H4 (cell line): Measurements from ENCODE around the gene LRRC32. TPM values are rescaled to one million over a fixed set of nuclear protein-coding genes. Genes with fewer than 3 reads are reported as not detected.

ENCODE experiments used
- DNase-seq: peaks from one replicate; pipeline ENCODE4 v3.0.0-alpha.2; 2015; ENCODE audit warnings: low spot score
- total RNA-seq: library from RNA; depleted of rRNA; stranded (reverse); fragments of >200 nt; shearing (Covaris generic); gene quantifications from 2 replicates; pipeline ENCODE4 v1.2.3, GENCODE V29; 2014

The LRRC32 gene
- total RNA-seq, 1 experiment from 2014 or later, result 0.04 TPM

GRCh38 chr11:76680518-76681425 lies 10.2 kb upstream of the LRRC32 start:
- DNase-seq, result peak; percentile 57

GRCh38 chr11:76678321-76678720 lies 7.8 kb upstream of the LRRC32 start:
- no peak for DNase-seq

GRCh38 chr11:76677458-76677765 lies 6.9 kb upstream of the LRRC32 start:
- no peak for DNase-seq

- no peak for DNase-seq
These were observed 6.3 kb upstream of the LRRC32 start for GRCh38 chr11:76676636-76677457.

- no peak for DNase-seq
These were observed 4.2 kb upstream of the LRRC32 start for GRCh38 chr11:76674517-76675400.

- no peak for DNase-seq
These were observed 2.9 kb upstream of the LRRC32 start for GRCh38 chr11:76673176-76674142.

- no peak for DNase-seq
These were observed 2.1 kb upstream of the LRRC32 start for GRCh38 chr11:76672431-76673175.

- no peak for DNase-seq
These were observed 1.2 kb upstream of the LRRC32 start for GRCh38 chr11:76671626-76672309.

GRCh38 chr11:76671237-76671592 lies 668 bp upstream of the LRRC32 start:
- no peak for DNase-seq

- no peak for DNase-seq
These were observed 554 bp downstream of the LRRC32 start for GRCh38 chr11:76669901-76670484.

GRCh38 chr11:76668362-76669155 lies 2.0 kb downstream of the LRRC32 start:
- DNase-seq, result no peak

GRCh38 chr11:76667856-76668255 lies 2.7 kb downstream of the LRRC32 start:
- no peak for DNase-seq

GRCh38 chr11:76667271-76667818 lies 3.2 kb downstream of the LRRC32 start:
- no peak for DNase-seq

- DNase-seq, result no peak
These were observed 3.7 kb downstream of the LRRC32 start for GRCh38 chr11:76666830-76667229.

GRCh38 chr11:76666408-76666807 lies 4.1 kb downstream of the LRRC32 start:
- DNase-seq, result no peak

GRCh38 chr11:76665921-76666351 lies 4.6 kb downstream of the LRRC32 start:
- DNase-seq, result no peak

- DNase-seq, result no peak
These were observed 5.4 kb downstream of the LRRC32 start for GRCh38 chr11:76665172-76665571.

- DNase-seq, result no peak
These were observed 5.9 kb downstream of the LRRC32 start for GRCh38 chr11:76664578-76665061.
